ENCODE data around the gene SYVN1. TPM values are rescaled to one million over a fixed set of nuclear protein-coding genes. Genes with fewer than 3 reads are reported as not detected.
"Not testable (repeated sequence)": the region's sequence is repeated elsewhere in the genome, so short reads cannot be mapped to it uniquely, and the experiment has no call there.

SYVN1 gene
- 10 to 100 TPM; 24.5 to 26.2 TPM for total RNA-seq

DNA sequence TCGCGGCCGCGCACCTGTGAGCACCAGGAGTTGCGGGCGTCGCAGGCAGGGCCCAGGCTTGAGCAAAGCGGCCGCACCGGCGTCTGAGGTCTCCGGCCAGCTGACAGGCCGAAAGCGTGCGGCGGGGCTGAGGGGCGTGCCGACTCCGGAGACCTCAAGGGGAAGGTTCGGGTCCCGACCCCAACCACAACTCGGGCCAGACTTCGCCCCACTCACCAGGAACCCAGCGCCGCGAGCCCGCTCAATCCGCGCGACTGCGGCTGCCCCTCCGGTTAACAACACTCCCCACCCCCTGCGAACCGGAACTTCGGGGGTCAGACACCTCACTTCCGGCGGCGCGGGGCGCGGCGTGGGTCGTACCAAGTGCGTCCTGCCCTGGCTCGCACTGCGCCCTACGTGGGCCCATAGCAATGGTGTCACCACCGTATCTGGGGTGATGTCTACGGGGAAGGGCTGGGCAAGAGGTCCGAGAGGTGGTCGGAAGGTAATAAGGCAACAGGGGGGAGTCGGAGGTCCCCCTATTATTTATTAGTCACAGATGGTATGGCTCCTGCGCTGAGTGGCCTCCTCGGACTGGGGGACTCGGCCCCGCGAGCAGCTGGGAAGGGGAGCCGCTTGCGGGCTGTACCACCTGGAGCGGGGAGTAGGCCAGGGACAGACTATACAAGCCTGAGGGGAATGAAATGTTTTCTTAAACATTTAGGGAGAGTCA lies at the start of gene SYVN1:
SYVN1 (minus strand) TSS at position 280 of the 712 bp plus-strand sequence. CDS start 918 bp downstream, outside the sequence.
- intact Hi-C loops (cut with micrococcal nuclease): loop anchor here (1.0 to 10.0 kb wide), 4 partner anchors 12 to 130 kb away; partner anchors contain the start of genes CDCA5, FAU, MRPL49 and POLA2

GRCh38 chr11:65183201-65183891 lies 49.0 kb upstream of the SYVN1 start:
- ChIA-PET POLR2A (interaction anchor here (0.6 to 2.7 kb wide), 3 partner anchors 48 to 89 kb away, joined by 3 to 7 read pairs (median 4); partner anchors contain the start of gene POLA2), CTCF (interaction anchor here (0.6 to 3.6 kb wide), 2 partner anchors 47 to 337 kb away, joined by 3 to 18 read pairs; no protein-coding TSS in a partner anchor)
- H3K36me3 Mint-ChIP-seq: peaks cover 11% of the 10 kb centered on the region
- H3K27me3 Mint-ChIP-seq: no peaks in the 10 kb centered on the region
- no peak overlapping the region for H3K27ac Mint-ChIP-seq
- peak overlapping the region; percentile 25 for H3K4me3 Mint-ChIP-seq
- H3K4me1 Mint-ChIP-seq (ENCODE audit: low read depth): peaks cover 20% of the 10 kb centered on the region
- intact Hi-C loops (cut with micrococcal nuclease): no loop called here
- H3K9me3 Mint-ChIP-seq: no peaks in the 10 kb centered on the region
- peak; percentile 6 for DNase-seq

More for the DNA sequence above, at the start of gene SYVN1:
- Mint-ChIP-seq H3K36me3 (peaks cover 9% of the 10 kb centered on the region), H3K4me1 (ENCODE audit: low read depth) (peaks cover 31% of the 10 kb centered on the region), H3K27ac (peak within 1 kb of the TSS; percentile 99), H3K27me3 (no peaks in the 10 kb centered on the region), H3K4me3 (peak within 1 kb of the TSS; percentile 99), H3K9me3 (no peaks in the 10 kb centered on the region)
- ChIA-PET CTCF (interaction anchor here (1.3 to 4.1 kb wide), 7 partner anchors 10 to 196 kb away, joined by 4 to 24 read pairs (median 7); partner anchors contain the start of genes CAPN1, FAU, MRPL49 and TM7SF2), POLR2A (interaction anchor here (1.0 to 2.9 kb wide), 17 partner anchors 8 to 338 kb away, joined by 3 to 32 read pairs (median 5); partner anchors contain the start of genes CAPN1, FAU, MRPL49 and POLA2)
- DNase-seq: peak; percentile 94

DNA sequence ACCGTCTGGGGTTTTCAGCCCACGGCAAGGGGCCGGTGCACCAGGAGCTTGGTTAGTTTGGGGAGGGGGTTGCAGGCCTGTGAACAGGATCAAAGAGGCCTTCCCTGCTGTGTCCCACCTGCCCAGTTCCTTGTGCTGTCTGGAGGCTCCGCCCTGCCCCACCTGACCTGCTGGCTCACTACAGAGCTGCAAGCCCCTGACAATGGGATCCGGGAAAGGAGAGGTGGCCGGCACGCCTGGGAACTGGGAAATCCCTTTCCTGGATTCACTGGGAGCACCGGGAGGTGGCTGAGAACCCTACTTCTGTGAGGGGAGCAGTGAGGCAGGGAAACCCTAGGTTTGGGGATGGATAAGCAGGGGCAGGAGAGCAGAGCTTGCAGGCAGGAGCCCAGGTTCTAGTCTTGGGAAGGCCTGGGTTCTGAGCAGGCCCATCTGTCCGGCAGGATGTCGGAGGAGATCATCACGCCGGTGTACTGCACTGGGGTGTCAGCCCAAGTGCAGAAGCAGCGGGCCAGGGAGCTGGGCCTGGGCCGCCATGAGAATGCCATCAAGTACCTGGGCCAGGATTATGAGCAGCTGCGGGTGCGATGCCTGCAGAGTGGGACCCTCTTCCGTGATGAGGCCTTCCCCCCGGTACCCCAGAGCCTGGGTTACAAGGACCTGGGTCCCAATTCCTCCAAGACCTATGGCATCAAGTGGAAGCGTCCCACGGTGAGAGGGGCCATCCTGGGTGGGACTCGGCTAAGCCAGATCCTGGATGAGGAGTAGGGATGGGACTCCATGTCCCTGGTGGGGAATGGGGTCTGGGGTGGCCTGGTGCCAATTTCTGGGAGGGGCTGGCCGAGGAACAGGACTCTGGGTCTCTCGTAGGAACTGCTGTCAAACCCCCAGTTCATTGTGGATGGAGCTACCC lies 48.2 kb upstream of the SYVN1 start:
- no peaks in the 10 kb centered on the region for H3K27me3 Mint-ChIP-seq
- H3K4me1 Mint-ChIP-seq (ENCODE audit: low read depth): peaks cover 20% of the 10 kb centered on the region
- intact Hi-C loops (cut with micrococcal nuclease): no loop called here
- POLR2A ChIA-PET: interaction anchor here (0.6 to 2.8 kb wide), 11 partner anchors 8 to 240 kb away, joined by 3 to 16 read pairs (median 4); partner anchors contain the start of genes DPF2, FAU, MRPL49 and NEAT1
- peak overlapping the region; percentile 72 for H3K27ac Mint-ChIP-seq
- CTCF ChIA-PET: interaction anchor here (1.2 to 3.6 kb wide), 7 partner anchors 23 to 133 kb away, joined by 5 to 18 read pairs (median 9); partner anchors contain the start of genes CDC42EP2 and TM7SF2
- peaks cover 11% of the 10 kb centered on the region for H3K36me3 Mint-ChIP-seq
- H3K4me3 Mint-ChIP-seq: peak overlapping the region; percentile 85
- H3K9me3 Mint-ChIP-seq: no peaks in the 10 kb centered on the region
- DNase-seq: peak; percentile 35

DNA sequence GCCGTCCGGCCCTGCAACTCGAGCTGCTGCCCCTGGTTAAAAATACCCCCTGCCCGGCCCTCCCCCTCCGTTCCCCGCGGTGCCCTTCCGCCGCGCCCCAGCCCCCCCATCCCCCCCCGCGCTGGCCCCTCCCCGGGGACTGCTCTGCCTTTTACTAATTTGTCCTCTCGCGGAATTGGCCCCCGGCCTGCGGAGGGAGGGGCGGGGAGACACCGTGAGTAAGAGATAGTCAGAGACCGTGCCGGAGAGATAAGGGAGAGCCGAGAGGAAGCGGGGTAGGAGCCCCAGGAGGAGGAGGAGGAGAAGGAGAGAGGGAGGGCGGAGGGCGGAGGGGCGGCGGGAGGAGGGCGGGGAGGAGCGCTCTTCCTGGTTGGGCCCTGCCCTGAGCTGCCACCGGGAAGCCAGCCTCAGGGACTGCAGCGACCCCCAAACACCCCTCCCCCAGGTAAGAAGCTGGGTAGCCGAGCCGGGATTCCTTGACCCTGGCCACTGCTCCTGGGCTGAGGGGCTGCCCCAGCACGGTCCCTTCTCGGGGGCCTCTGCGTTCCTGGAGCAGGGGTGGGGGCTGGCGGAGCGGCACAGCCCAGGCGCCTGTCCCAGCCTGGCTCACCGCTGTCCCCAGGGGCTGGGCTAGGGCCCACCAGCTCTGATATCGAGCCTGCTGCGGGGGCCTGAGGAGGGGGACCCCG lies 47.4 kb upstream of the SYVN1 start, which contains the start of gene CAPN1:
CAPN1 (plus strand) TSS at position 360 of the 689 bp plus-strand sequence. CDS start 774 bp downstream, outside the sequence.
- POLR2A ChIA-PET: interaction anchor here (0.9 to 2.8 kb wide), 11 partner anchors 9 to 152 kb away, joined by 3 to 16 read pairs (median 4); partner anchors contain the start of genes DPF2, FAU, MRPL49 and POLA2
- CTCF ChIA-PET: interaction anchor here (0.6 to 3.6 kb wide), 14 partner anchors 9 to 134 kb away, joined by 3 to 18 read pairs (median 5); partner anchors contain the start of genes CDC42EP2 and TM7SF2
- Mint-ChIP-seq H3K9me3 (no peaks in the 10 kb centered on the region), H3K27me3 (no peaks in the 10 kb centered on the region), H3K27ac (peak within 1 kb of the TSS; percentile 74), H3K36me3 (peaks cover 10% of the 10 kb centered on the region), H3K4me3 (peak within 1 kb of the TSS; percentile 87), H3K4me1 (ENCODE audit: low read depth) (peaks cover 20% of the 10 kb centered on the region)
- intact Hi-C loops (cut with micrococcal nuclease): loop anchor here (1.0 to 2.0 kb wide), 3 partner anchors 46 to 80 kb away; partner anchors contain the start of genes POLA2 and TM7SF2
- peak; percentile 90 for DNase-seq

DNA sequence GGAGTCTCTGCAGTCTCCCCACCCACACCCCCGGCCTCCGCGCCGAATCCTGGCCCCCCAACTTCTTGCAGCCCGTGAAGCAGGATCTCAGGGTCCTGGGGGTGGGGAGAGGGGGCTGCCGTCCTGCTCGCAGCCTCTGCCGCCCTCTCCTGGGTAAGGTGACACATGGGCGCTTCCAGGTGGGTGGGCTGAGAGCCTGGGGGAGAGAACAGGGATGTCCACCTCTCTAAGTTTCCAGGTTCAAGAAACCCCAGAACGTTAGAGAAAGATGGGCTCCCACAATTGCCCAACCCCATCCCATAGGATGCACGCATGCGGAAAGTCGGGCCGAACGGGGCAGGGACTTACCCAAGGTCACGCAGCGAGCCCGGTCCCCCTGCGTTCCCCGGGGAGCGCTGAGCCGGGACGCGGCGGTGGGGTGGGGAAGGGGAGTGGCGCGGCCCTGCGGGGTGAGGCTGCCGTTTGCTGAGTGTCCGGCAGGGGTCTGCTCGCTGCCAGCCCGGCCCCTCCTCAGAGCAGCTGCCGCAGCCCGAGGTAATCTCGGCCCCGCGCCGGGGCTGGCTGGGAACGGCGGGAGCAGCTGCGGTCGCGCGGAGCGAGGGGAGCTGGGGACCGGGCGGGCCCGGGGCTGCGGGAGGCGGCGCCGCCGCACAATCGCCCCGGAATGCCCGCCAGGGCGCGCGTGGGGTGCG lies 46.7 kb upstream of the SYVN1 start:
- Mint-ChIP-seq H3K4me3 (peak overlapping the region; percentile 87), H3K27me3 (no peaks in the 10 kb centered on the region), H3K27ac (no peak overlapping the region), H3K9me3 (no peaks in the 10 kb centered on the region), H3K4me1 (ENCODE audit: low read depth) (peaks cover 20% of the 10 kb centered on the region), H3K36me3 (peaks cover 5% of the 10 kb centered on the region)
- POLR2A ChIA-PET: interaction anchor here (0.9 to 2.8 kb wide), 11 partner anchors 10 to 152 kb away, joined by 3 to 16 read pairs (median 4); partner anchors contain the start of genes DPF2, FAU, MRPL49 and POLA2
- peak; percentile 74 for DNase-seq
- intact Hi-C loops (cut with micrococcal nuclease): loop anchor here (1.0 to 2.0 kb wide), 3 partner anchors 46 to 80 kb away; partner anchors contain the start of genes POLA2 and TM7SF2
- CTCF ChIA-PET: interaction anchor here (0.6 to 3.6 kb wide), 17 partner anchors 10 to 134 kb away, joined by 3 to 18 read pairs (median 4); partner anchors contain the start of genes CDC42EP2, SPDYC and TM7SF2

DNA sequence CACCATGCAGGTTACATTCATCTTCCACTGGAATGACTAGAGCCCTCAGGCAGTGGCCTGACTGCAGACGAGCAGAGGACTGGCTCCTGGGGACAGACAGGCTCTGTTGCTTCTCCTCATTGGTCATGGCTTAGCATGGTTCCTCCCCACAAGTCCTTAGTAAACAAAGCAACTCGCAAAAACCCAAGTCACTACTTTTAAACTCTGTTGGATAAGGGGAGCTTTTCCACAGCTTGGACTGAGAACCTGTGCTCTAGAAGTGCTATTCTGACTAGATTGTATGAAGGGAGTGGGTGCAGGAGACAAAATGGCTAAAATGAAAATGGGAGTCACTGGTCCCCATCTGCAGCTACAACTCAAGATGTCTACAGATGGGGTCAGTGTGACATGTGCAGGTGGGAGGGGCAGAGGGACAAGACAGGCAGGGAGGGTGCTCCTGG lies 40.3 kb upstream of the SYVN1 start:
- DNase-seq; H3K4me3 Mint-ChIP-seq; H3K27me3 Mint-ChIP-seq; intact Hi-C loops (cut with micrococcal nuclease); POLR2A ChIA-PET; H3K4me1 Mint-ChIP-seq (ENCODE audit: low read depth); H3K36me3 Mint-ChIP-seq; CTCF ChIA-PET; H3K27ac Mint-ChIP-seq; H3K9me3 Mint-ChIP-seq: not testable (repeated sequence)

GRCh38 chr11:65172600-65172999 lies 38.3 kb upstream of the SYVN1 start:
- no peaks in the 10 kb centered on the region for H3K9me3 Mint-ChIP-seq
- H3K27ac Mint-ChIP-seq: no peak overlapping the region
- ChIA-PET CTCF (no interaction called here), POLR2A (interaction anchor here (0.6 kb wide), 1 partner anchor 53 kb away, joined by 3 read pairs; no protein-coding TSS in a partner anchor)
- no peak overlapping the region for H3K4me3 Mint-ChIP-seq
- no peaks in the 10 kb centered on the region for H3K27me3 Mint-ChIP-seq
- H3K4me1 Mint-ChIP-seq (ENCODE audit: low read depth): peaks cover 3% of the 10 kb centered on the region
- DNase-seq: no peak
- intact Hi-C loops (cut with micrococcal nuclease): no loop called here
- H3K36me3 Mint-ChIP-seq: no peaks in the 10 kb centered on the region

DNA sequence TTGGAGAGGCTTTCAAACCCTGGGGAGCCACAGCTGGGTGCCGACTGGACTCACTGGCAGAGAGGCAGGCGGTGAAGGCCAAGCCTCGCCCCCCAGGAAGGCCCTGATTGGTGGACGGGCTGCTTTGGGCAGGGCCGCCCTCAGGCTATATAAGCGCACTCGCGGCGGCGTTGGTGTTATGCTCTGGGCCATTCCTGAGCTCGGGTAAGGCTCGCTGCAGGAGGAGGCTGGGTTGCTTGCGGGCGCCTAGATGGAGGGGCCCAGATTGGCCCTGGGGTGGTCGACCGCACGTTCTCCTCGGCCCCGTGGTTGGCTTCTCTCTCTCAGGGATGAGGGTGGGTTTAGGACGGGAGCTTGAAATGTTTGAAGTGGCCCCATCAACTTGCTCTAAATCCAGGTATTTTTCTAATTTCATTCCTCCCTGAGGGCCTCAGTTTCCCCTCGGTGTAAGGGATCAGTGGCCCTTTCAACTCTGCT lies 35.8 kb upstream of the SYVN1 start, which contains the start of gene SPDYC:
SPDYC (plus strand) TSS at position 176 of the 477 bp plus-strand sequence. CDS start 1,125 bp downstream, outside the sequence.
- Mint-ChIP-seq H3K4me3 (no peak within 1 kb of the TSS), H3K27me3 (no peaks in the 10 kb centered on the region), H3K4me1 (ENCODE audit: low read depth) (peaks cover 3% of the 10 kb centered on the region), H3K36me3 (no peaks in the 10 kb centered on the region), H3K9me3 (no peaks in the 10 kb centered on the region), H3K27ac (peak within 1 kb of the TSS; percentile 14)
- no peak for DNase-seq
- ChIA-PET POLR2A (interaction anchor here (1.4 kb wide), 1 partner anchor 11 kb away, joined by 3 read pairs; the partner anchor contains the start of gene CAPN1), CTCF (interaction anchor here (1.0 kb wide), 1 partner anchor 10 kb away, joined by 3 read pairs; no protein-coding TSS in a partner anchor)
- intact Hi-C loops (cut with micrococcal nuclease): no loop called here

GRCh38 chr11:65169164-65169641 lies 34.9 kb upstream of the SYVN1 start:
- intact Hi-C loops (cut with micrococcal nuclease): no loop called here
- ChIA-PET CTCF (no interaction called here), POLR2A (interaction anchor here (1.4 kb wide), 1 partner anchor 12 kb away, joined by 3 read pairs; the partner anchor contains the start of gene CAPN1)
- Mint-ChIP-seq H3K27ac (peak overlapping the region; percentile 14), H3K27me3 (no peaks in the 10 kb centered on the region), H3K4me3 (no peak overlapping the region), H3K4me1 (ENCODE audit: low read depth) (peaks cover 3% of the 10 kb centered on the region), H3K36me3 (no peaks in the 10 kb centered on the region), H3K9me3 (no peaks in the 10 kb centered on the region)
- no peak for DNase-seq
